H1 (cell line): ENCODE results near the gene CACNA1E. TPM values are rescaled to one million over a fixed set of nuclear protein-coding genes. Genes with fewer than 3 reads are reported as not detected.

ENCODE experiments used
- BRCA1 ChIP-seq: IDR thresholded peaks from 2 replicates; pipeline ENCODE4 v1.6.1; 2012; ENCODE audit warnings: low read depth, low read length, improper control_type of control experiment
- CTBP2 ChIP-seq: IDR thresholded peaks from 2 replicates; pipeline ENCODE4 v1.7.0; 2011; ENCODE audit warnings: borderline replicate concordance, mild to moderate bottlenecking, moderate library complexity, mixed read lengths, low read length; ENCODE audit not compliant: insufficient read depth, insufficient read length
- JUN ChIP-seq: IDR thresholded peaks from 2 replicates; pipeline ENCODE4 v1.6.1; 2011; ENCODE audit warnings: low read depth, mild to moderate bottlenecking, improper control_type of control experiment, low read length
- RNF2 ChIP-seq: fragments of 200-900, 300-1000 bp; sonication (generic); IDR thresholded peaks from 2 replicates; pipeline ENCODE4 v1.7.1; 2016; ENCODE audit warnings: borderline replicate concordance, low read depth, mild to moderate bottlenecking, antibody characterized with exemption, low read length; ENCODE audit not compliant: poor library complexity, severe bottlenecking; ENCODE audit errors: missing control alignments
- TCF12 ChIP-seq: IDR thresholded peaks from 2 replicates; pipeline ENCODE4 v1.6.1; 2011; ENCODE audit warnings: low read depth, mild to moderate bottlenecking, low read length
- polyA plus RNA-seq, 7 experiments: library from polyadenylated mRNA; depleted of rRNA in 3 of 7; stranded (reverse) in 5 of 7; unstranded in 2 of 7; fragments of >200 nt in 5 of 7; fragments of 200-250 nt in 2 of 7; gene quantifications; 1 replicate in 5 of 7; 2 replicates in 1 of 7; 4 replicates in 1 of 7; pipeline versions ENCODE4 v1.2.1 to v1.2.3, GENCODE V29; 2011 to 2013; ENCODE audit warnings: missing spikeins in 2 of 7, mixed read lengths in 2 of 7
- total RNA-seq: library from RNA; stranded (reverse); fragmentation: NEBNext Ultra II Directional; extraction: Animal tissue kit (Norgen Biotek cat#: 25700); gene quantifications from 2 replicates; pipeline ENCODE4 v1.2.1, GENCODE V29; 2021

CACNA1E gene
- total and polyA plus RNA-seq, 2 of the 8 experiments (the other 6 are each of a cell fraction or from before 2014, with no cell fraction given): 0.98 to 1.3 TPM

DNA sequence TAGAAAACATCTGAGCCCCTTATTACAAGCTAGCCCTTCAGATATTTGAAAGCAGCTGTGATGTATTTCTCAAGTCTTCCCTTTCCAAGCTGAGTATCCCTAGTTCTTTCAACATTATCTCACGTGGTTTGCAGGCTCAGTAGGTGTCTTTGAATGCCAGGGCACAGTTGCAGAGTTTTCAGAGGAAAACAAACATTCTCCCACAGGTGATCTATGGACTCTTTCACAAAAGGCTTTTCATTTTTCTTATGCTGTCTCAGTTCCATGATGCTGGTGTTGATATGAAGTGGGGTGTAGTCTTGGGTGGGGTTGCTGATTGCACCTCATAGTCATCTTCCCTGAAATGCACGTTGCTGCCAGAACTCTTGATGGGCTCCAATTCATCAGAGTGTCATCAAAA lies 17.3 kb downstream of the CACNA1E start (continued):
- TF ChIP-seq RNF2 (no peak), JUN (no peak), CTBP2 (no peak), TCF12 (no peak), BRCA1 (no peak)
